Fibroblast of peridontal ligament (primary cell): ENCODE measurements around the gene ELN.

ENCODE experiments used
- DNase-seq: peaks from one replicate; pipeline ENCODE4 v3.0.0-alpha.2; 2010; ENCODE audit errors: extremely low read depth

ELN gene

GRCh38 chr7:74093671-74094223 lies 65.8 kb downstream of the ELN start:
- DNase-seq = no peak

- DNase-seq = peak; percentile 87
Measured at GRCh38 chr7:74094224-74095101, 66.5 kb downstream of the ELN start.

GRCh38 chr7:74095135-74095534 lies 67.2 kb downstream of the ELN start:
- DNase-seq = no peak

GRCh38 chr7:74097937-74098614 lies 70.1 kb downstream of the ELN start:
- peak; percentile 96 for DNase-seq

GRCh38 chr7:74099031-74099430 lies 71.1 kb downstream of the ELN start:
- no peak for DNase-seq

- DNase-seq = peak; percentile 25
Measured at GRCh38 chr7:74101061-74101681, 73.2 kb downstream of the ELN start.

GRCh38 chr7:74103219-74103772 lies 75.3 kb downstream of the ELN start:
- no peak for DNase-seq

- DNase-seq = no peak
Measured at GRCh38 chr7:74104702-74105101, 76.7 kb downstream of the ELN start.

GRCh38 chr7:74105992-74106391 lies 78.0 kb downstream of the ELN start:
- DNase-seq = no peak

- DNase-seq = no peak
Measured at GRCh38 chr7:74106846-74107245, 78.9 kb downstream of the ELN start.

- no peak for DNase-seq
Measured at GRCh38 chr7:74115326-74115725, 87.4 kb downstream of the ELN start.

GRCh38 chr7:74116356-74116755 lies 88.4 kb downstream of the ELN start:
- no peak for DNase-seq
